ENCODE data around the gene SPTLC2.
"Not testable (repeated sequence)": the region's sequence is repeated elsewhere in the genome, so short reads cannot be mapped to it uniquely, and the experiment has no call there.

Gene SPTLC2

DNA sequence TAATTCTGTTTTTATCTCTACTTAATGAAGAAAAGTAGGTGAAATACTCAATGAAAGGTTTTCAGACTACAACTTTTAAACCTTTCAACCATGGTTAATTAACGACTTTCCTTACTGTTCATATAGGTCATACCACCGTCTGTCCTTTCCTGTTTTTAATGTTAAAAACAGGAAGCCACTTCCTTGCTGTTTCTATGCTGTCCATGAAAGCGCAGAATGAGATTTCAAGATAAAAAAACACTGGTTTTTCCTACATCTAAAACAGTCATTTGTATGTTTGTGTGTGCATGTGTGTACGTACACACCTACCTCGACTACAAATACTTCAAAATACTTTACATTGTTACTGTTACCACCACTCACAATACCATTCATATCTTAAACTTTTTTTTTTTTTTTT, 27.3 kb downstream of the SPTLC2 start:
- no peak for DNase-seq (ENCODE audit: low read depth in 3 of 3)

DNA sequence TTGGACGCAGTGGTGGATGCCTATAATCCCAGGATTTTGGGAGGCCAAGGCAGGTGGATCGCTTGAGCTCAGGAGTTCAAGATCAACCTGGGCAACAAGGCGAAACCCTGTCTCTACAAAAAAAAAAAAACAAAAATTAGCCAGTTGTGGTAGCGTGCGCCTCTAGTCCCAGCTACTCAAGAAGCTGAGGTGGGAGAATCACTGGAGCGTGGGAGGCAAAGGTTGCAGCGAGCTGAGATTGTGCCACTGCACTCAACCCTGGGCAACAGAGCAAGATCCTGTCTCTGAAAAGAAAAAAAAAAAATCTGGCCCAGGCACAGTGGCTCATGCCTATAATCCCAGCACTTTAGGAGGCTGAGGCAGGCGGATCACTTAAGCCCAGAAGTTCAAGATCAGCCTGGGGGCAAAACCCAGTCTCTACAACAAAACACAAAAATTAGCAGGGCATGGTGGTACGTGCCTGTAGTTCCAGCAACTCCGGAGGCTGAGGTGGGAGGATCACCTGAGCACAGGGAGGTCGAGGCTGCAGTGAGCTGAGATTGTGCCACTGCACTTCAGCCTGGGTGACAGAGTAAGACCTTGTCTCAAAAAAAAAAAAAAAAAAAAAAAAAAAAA, 27.9 kb downstream of the SPTLC2 start:
- DNase-seq (ENCODE audit: low read depth in 3 of 3), result not testable (repeated sequence)

GRCh38 chr14:77585385-77585784, 31.1 kb downstream of the SPTLC2 start:
- DNase-seq (ENCODE audit: low read depth in 3 of 3), result no peak

GRCh38 chr14:77584809-77585208, 31.6 kb downstream of the SPTLC2 start:
- DNase-seq (ENCODE audit: low read depth in 3 of 3), result no peak

DNA sequence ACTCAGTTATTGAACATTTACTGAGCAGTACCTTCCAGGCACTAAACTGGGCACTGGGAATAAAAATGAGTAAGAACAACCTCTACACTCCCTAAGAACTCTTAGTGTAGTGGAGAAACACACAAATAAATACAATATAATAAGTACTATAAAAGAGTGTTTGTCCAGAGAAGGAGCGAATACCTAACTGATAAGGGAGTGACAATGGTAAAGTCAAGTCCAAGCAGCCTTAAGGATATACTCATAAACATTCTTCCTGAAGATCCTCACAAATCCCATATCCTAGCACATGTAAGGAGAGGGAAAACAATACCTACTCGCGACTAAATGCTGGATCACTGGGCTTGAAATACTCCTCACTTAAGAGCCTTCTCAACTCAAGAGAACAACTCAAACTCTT, 32.8 kb downstream of the SPTLC2 start:
- no peak for DNase-seq (ENCODE audit: low read depth in 3 of 3)

DNA sequence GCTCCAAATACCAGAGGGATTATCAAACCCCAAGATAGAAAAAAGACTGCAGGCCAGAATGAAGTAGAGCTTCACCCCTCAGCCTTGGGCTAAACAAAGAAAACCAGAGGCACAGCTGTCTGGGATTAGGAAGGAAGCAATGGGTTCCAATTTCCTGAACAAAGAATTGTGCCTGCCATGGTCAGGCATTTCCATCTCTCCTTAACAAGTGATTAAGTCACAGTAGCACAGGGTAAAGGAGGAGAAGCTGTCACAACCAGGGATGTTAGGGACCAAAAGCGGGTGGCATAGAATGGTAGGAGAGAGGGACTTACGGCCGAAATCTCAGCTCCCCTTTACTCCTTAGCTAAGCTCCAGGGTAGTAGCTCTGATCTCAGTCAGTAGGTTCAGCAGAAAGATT, 33.9 kb downstream of the SPTLC2 start:
- no peak for DNase-seq (ENCODE audit: low read depth in 3 of 3)

- DNase-seq (ENCODE audit: low read depth in 3 of 3), result no peak
Observed at GRCh38 chr14:77580964-77581505, 35.4 kb downstream of the SPTLC2 start.

DNA sequence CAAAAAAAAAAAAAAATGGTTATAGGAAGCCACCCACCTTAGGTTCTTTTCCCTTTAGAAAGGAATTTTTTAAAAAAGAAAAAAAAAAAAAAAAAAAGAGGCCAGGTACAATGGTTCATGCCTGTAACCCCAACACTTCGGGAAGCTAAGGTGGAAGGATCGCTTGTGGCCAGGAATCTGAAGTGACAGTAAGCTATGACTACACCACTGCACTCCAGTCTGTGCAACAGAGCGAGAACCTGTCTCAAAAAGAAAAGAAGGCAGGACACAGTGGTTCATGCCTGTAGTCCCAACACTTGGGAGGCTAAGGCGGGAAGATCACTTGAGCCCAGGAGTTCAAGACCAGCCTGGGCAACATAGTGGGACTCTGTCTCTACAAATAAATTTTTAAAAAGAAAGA, 36.0 kb downstream of the SPTLC2 start:
- no peak for DNase-seq (ENCODE audit: low read depth in 3 of 3)

- DNase-seq (ENCODE audit: low read depth in 3 of 3), result no peak
Observed at GRCh38 chr14:77579780-77580179, 36.7 kb downstream of the SPTLC2 start.

GRCh38 chr14:77579065-77579464, 37.4 kb downstream of the SPTLC2 start:
- no peak for DNase-seq (ENCODE audit: low read depth in 3 of 3)

GRCh38 chr14:77574446-77575115, 41.9 kb downstream of the SPTLC2 start:
- no peak for DNase-seq (ENCODE audit: low read depth in 3 of 3)

- no peak for DNase-seq (ENCODE audit: low read depth in 3 of 3)
Observed at GRCh38 chr14:77573964-77574363, 42.5 kb downstream of the SPTLC2 start.

- DNase-seq (ENCODE audit: low read depth in 3 of 3), result no peak
Observed at GRCh38 chr14:77570706-77571268, 45.6 kb downstream of the SPTLC2 start.

DNA sequence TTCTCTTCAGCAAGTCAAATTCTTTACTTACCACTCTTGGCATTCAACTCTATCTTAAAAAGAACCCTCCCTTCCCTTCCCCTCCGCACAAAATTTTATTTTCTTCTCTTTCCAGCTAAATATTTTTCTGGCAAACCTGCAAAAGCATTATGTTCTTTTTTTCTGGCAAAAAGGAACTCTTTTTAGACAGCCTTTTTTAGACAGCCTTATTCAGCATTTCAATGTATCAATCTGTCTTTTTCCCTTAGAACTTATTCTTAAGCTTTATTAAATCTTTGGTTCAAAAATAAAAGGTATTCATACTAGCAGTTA, 50.5 kb downstream of the SPTLC2 start:
- DNase-seq (ENCODE audit: low read depth in 3 of 3), result no peak

- no peak for DNase-seq (ENCODE audit: low read depth in 3 of 3)
Observed at GRCh38 chr14:77565289-77565993, 51.0 kb downstream of the SPTLC2 start.

DNA sequence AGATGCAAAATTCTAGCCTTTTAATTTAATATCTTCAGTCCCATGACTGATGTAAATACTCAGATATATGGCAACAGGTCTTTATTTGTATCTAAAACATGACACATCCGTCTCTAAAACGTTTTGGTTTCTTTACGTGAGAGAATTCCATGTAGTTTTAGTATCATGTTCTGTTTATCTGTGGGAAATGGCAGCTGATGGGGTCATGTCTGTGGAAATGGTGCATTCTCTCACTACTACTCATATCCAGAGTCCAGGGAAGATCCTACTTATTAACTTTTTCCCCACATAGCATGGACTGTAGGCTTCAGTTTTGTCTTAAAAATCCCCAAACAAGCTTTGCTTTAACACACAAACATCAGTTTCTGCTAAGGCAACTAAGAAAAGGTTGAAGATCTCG, 53.8 kb downstream of the SPTLC2 start:
- no peak for DNase-seq (ENCODE audit: low read depth in 3 of 3)

DNA sequence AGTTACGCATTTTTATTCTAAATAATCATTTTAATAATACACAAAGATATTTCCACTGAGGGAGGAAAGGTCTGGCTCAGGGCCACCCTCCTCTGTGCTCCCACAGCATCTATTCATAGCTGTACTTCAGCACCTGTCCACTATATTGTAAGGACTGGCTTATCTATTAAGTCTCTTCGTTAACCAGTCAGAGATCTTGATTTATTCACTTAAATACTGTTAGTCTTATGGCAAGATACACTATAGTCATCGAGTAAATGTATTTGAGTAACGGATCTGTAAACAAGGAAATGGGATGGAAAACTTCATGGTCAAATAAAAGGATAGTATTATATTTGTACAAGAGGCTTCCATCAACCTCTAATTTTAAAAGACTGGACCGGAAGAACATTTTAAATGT, 54.6 kb downstream of the SPTLC2 start:
- DNase-seq (ENCODE audit: low read depth in 3 of 3), result no peak

DNA sequence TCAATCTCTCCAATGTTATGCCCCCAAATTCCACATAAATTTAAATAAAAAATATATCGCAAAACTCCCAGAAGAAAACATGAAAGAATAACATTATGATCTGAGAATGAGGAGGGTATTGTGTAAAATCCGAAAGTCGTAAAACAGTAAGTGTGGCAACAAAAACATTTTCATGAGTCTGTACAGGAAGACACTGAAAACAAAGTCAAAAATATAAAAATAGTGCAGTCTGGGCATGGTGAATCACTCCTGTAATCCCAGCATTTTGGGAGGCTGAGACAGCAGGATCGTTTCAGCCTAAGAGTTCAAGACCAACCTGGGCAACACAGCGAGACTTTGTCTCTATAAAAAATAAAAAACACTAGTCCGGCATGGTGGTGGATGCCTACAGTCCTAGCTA, 57.1 kb downstream of the SPTLC2 start:
- no peak for DNase-seq (ENCODE audit: low read depth in 3 of 3)

DNA sequence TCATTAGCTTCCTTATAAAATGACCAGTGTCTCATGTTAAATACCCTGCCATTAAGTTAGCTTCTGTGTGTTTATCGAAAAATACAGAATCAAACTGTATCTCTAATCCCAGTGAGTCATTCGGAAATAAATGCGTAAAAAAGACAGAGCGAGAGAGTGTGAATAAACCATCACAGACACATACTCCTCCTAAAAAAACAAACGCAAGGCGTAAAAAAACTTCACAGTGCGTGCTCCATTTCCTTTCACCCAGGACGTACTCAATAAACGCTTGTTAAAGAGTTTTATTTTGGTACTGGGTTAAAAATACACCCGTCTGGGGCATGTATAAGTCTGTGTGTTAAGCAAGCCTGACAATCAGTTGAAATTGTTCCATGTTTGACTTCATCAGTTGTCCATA, 59.0 kb downstream of the SPTLC2 start:
- DNase-seq (ENCODE audit: low read depth in 3 of 3), result no peak

- DNase-seq (ENCODE audit: low read depth in 3 of 3), result no peak
Observed at GRCh38 chr14:77556946-77557345, 59.5 kb downstream of the SPTLC2 start.

DNA sequence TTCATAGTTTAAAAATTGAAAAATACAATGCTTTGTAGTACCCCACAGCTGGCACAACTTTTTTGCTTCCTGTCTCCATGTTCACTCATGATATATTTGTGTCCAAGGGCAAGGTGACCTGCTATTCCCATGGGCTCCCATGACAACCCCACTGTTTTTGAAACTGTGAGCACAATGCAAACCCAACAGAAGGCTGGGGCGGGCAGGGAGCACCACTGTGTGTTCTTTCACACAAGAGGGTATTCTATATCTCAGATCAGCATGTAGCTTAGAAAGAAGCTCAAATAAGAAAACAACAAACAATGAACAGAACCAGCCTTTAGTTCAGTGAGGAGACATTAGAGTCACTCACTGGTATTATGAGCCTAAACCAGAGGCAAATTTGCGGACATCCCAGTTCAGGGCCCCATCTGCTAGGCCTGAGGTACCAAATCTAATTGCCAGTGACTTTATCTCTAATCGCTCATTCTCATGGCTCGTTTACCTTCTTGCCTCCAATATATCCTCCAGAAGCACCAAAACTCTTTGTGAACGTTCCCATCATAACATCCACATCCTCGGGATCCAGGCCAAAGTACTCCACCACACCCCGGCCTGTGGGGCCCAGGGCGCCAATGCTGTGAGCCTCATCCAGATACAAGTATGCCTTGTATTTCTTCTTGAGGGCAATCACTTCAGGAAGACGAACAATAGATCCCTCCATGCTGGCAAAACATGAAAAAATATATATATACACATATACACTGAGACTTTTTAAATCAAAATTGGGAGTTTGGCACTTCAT, 61.4 kb downstream of the SPTLC2 start:
- no peak for DNase-seq (ENCODE audit: low read depth in 3 of 3)

- no peak for DNase-seq (ENCODE audit: low read depth in 3 of 3)
Observed at GRCh38 chr14:77554207-77554606, 62.2 kb downstream of the SPTLC2 start.
